Breast epithelium (tissue), 4 donors: Measurements from ENCODE around the gene WNT5B. TPM values are rescaled to one million over a fixed set of nuclear protein-coding genes. Genes with fewer than 3 reads are reported as not detected.

Source experiments
- DNase-seq, 2 donors: peaks; one replicate each; pipeline ENCODE4 v3.0.0-alpha.2; 2019; ENCODE audit warnings: low spot score in 2 of 2
- H3K27ac ChIP-seq, 2 donors: fragments of 200-600 bp; sonication (generic) in 1 of 2; one replicate each; pipeline ENCODE4 v1.5.1; 2016 to 2019; ENCODE audit warnings: mild to moderate bottlenecking in 1 of 2
- H3K27me3 ChIP-seq, 2 donors: fragments of 200-600 bp; sonication (generic) in 1 of 2; one replicate each; pipeline versions ENCODE4 v1.5.1 to v1.6.0; 2017 to 2019; ENCODE audit warnings: control low read depth in 1 of 2, mild to moderate bottlenecking in 1 of 2
- H3K36me3 ChIP-seq: fragments of 200-600 bp; one replicate; pipeline ENCODE4 v1.5.1; 2019
- H3K4me1 ChIP-seq, 2 donors: fragments of 200-600 bp; sonication (generic); one replicate each; pipeline ENCODE4 v1.5.1; 2016 to 2019; ENCODE audit warnings: control low read depth in 1 of 2
- H3K4me3 ChIP-seq, 3 donors: fragments of 200-600 bp; sonication (generic); 1 replicate in 2 of 3; 2 replicates in 1 of 3; pipeline ENCODE4 v1.5.1; 2016 to 2019; ENCODE audit warnings: mild to moderate bottlenecking in 3 of 3, moderate library complexity in 2 of 3
- H3K9me3 ChIP-seq, 2 donors: fragments of 200-600 bp; sonication (generic) in 1 of 2; one replicate each; pipeline ENCODE4 v1.5.1; 2016 to 2019; ENCODE audit warnings: control low read depth in 1 of 2
- CTCF ChIP-seq, 3 donors: fragments of 450-650 bp; IDR thresholded peaks; one replicate each; pipeline ENCODE4 v1.5.1; 2016 to 2017; ENCODE audit warnings: antibody characterized with exemption in 3 of 3, mild to moderate bottlenecking in 3 of 3, moderate library complexity in 3 of 3
- POLR2A ChIP-seq: fragments of 450-650 bp; IDR thresholded peaks from one replicate; pipeline ENCODE4 v1.6.1; 2016; ENCODE audit warnings: antibody characterized with exemption, mild to moderate bottlenecking, moderate library complexity
- POLR2AphosphoS5 ChIP-seq, 3 donors: sonication (generic); formaldehyde crosslinking; IDR thresholded peaks; one replicate each; pipeline ENCODE4 v1.6.1; 2017; ENCODE audit warnings: antibody characterized with exemption in 3 of 3
- intact Hi-C: fragments of 100-400 bp; cut with DNase I; formaldehyde crosslinking; loops from one replicate; pipeline ENCODE4 v1.15.1; 2023; ENCODE audit warnings: low total_unique reads
- total RNA-seq, 3 donors: library from RNA; depleted of rRNA; stranded (reverse); fragments of >200 nt; gene quantifications; one replicate each; pipeline ENCODE4 v1.1.0, GENCODE V29; 2016

WNT5B gene
- total RNA-seq, 3 donors from 2014 or later: 3.9 to 11.9 (median 4.0) TPM

- Histone ChIP-seq H3K9me3 (no peaks in the 10 kb centered on the region), H3K27ac (no peak overlapping the region), H3K4me1 (no peaks in the 10 kb centered on the region), H3K36me3 (no peaks in the 10 kb centered on the region), H3K4me3 (no peak overlapping the region), H3K27me3 (no peaks in the 10 kb centered on the region)
- intact Hi-C loops: no loop called here
- TF ChIP-seq POLR2AphosphoS5 (IDR thresholded peaks at IDR 0.05) (no peak), CTCF (IDR thresholded peaks at IDR 0.05) (no peak), POLR2A (no peak)
- no peak for DNase-seq
These were observed 67.8 kb downstream of the WNT5B start for GRCh38 chr12:1696800-1697199.

Other genes with a start within 250 kb of the WNT5B start
- gene FBXL14, start 34.6 kb upstream of the WNT5B start, total RNA-seq: 10 to 100 TPM in 1 of 3 donors, 1 to 10 TPM in 2; 8.2 to 12.9 (median 8.5) TPM
- gene ADIPOR2, start 61.8 kb downstream of the WNT5B start, total RNA-seq: 10 to 100 TPM; 44.3 to 58.2 (median 48.8) TPM
- gene LRTM2, start 191.3 kb downstream of the WNT5B start, total RNA-seq: not detected